ENCODE measurements around the gene RAB44. TPM values are rescaled to one million over a fixed set of nuclear protein-coding genes. Genes with fewer than 3 reads are reported as not detected.
A peak's percentile ranks its signal among the peaks of the same experiment; 100 is the strongest.

RAB44 gene
- total and polyA plus RNA-seq, 9 of the 15 experiments (the other 6 are each of a cell fraction or from before 2014, with no cell fraction given) = not detected

DNA sequence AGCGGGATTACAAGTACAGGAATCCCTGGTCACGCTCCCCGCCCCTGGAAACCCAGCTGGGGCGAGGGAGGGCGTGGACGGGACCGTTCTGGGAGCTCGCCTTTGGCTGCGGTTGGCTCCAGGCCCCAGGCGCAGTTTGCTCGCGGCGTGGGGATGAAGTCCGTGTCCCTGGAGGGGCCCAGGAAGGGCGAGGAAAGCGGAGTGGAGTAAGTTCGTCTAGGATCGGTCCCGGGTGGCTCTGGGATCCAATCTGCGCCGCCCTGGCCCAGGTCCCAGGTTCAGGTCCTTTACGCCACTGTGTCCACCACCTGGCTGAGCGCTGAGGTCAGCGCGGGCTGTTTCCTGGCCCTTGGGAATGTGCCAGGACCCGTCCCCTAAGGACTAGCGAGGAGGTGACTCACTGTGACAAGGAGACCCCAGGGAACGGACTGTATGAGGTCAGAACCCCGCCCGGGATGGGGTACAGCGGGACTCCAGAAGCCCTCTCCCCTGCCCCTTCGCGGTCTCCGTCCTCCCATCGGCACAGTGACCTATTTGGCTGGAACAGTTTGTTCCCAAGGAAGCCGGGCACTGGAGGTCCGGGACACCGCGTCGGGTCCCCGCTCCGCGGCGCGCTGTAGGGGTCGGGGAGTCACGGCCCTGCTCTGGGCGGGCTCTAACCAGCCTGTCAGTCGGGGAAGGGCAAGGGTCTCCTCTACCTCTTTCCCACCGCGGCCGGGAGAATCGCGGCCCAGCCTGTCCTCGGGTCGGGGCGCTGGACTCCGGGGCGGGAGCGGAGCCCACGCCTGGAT lies 18.4 kb upstream of the RAB44 start (continued):
- no peak for TF ChIP-seq ZNF431 (CRISPR knock-in tag; IDR thresholded peaks at IDR 0.05)
- TF ChIP-seq BRCA1 (IDR thresholded peaks at IDR 0.05) = no peak
- peak; percentile 99 for TF ChIP-seq BRCA1 (CRISPR knock-in tag; IDR thresholded peaks at IDR 0.05)
- TF ChIP-seq ARID4B (CRISPR knock-in tag; IDR thresholded peaks at IDR 0.05) = peak; percentile 9; the same call in 1 of the 2 replicates
- no peak for TF ChIP-seq STAT5A (IDR thresholded peaks at IDR 0.05; ENCODE audit: borderline replicate concordance, low read length)
- no peak for TF ChIP-seq FOXA1 (IDR thresholded peaks at IDR 0.05; ENCODE audit: borderline replicate concordance)
- TF ChIP-seq CBFA2T3 (IDR thresholded peaks at IDR 0.05) = no peak
- TF ChIP-seq ZNF263 (CRISPR knock-in tag; IDR thresholded peaks at IDR 0.05; ENCODE audit: borderline replicate concordance) = peak; percentile 86
- TF ChIP-seq ZNF609 (CRISPR knock-in tag; IDR thresholded peaks at IDR 0.05; ENCODE audit: borderline replicate concordance) = 0 out of 2 replicates have a peak, but pooled peaks have one; percentile 2
- no peak for TF ChIP-seq ZNF695 (CRISPR knock-in tag; IDR thresholded peaks at IDR 0.05)
- TF ChIP-seq YBX1 (IDR thresholded peaks at IDR 0.05) = no peak
- no peak for TF ChIP-seq ZC3H8 (IDR thresholded peaks at IDR 0.05)
- no peak for TF ChIP-seq ZNF384 (IDR thresholded peaks at IDR 0.05; ENCODE audit: low read depth, low read length)
- no peak for TF ChIP-seq SMARCB1 (IDR thresholded peaks at IDR 0.05; ENCODE audit: insufficient read length, low read depth)
- TF ChIP-seq TGIF2 (CRISPR knock-in tag; IDR thresholded peaks at IDR 0.05) = 0 out of 2 replicates have a peak, but pooled peaks have one; percentile 34
- no peak for TF ChIP-seq RBM25 (IDR thresholded peaks at IDR 0.05; ENCODE audit: low read depth, low read length, severe bottlenecking)
- TF ChIP-seq, protein P1, sequence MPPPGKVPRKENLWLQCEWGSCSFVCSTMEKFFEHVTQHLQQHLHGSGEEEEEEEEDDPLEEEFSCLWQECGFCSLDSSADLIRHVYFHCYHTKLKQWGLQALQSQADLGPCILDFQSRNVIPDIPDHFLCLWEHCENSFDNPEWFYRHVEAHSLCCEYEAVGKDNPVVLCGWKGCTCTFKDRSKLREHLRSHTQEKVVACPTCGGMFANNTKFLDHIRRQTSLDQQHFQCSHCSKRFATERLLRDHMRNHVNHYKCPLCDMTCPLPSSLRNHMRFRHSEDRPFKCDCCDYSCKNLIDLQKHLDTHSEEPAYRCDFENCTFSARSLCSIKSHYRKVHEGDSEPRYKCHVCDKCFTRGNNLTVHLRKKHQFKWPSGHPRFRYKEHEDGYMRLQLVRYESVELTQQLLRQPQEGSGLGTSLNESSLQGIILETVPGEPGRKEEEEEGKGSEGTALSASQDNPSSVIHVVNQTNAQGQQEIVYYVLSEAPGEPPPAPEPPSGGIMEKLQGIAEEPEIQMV (tag; conservative IDR thresholded peaks at IDR 0.05; ENCODE audit: low read depth) = no peak

Measured in K562 (cell line).